Neural cell (in vitro differentiated cells): ENCODE data around the gene OTULINL.

ENCODE experiments used
- EP300 ChIP-seq: fragments of 450-650 bp; conservative IDR thresholded peaks from 2 replicates; pipeline ENCODE4 v1.6.1; 2014; ENCODE audit warnings: antibody characterized with exemption, mild to moderate bottlenecking, moderate library complexity; ENCODE audit not compliant: poor library complexity, severe bottlenecking
- EZH2 ChIP-seq: fragments of 200-600, 300-800 bp; shearing (Covaris generic), sonication (generic); IDR thresholded peaks from 2 replicates; pipeline ENCODE4 v1.6.1; 2014; ENCODE audit warnings: antibody characterized with exemption, low read length, borderline replicate concordance, mild to moderate bottlenecking; ENCODE audit not compliant: insufficient read depth, poor library complexity, severe bottlenecking
- MXI1 ChIP-seq: fragments of 450-650 bp; conservative IDR thresholded peaks from 2 replicates; pipeline ENCODE4 v1.6.1; 2014; ENCODE audit warnings: antibody characterized with exemption, mild to moderate bottlenecking; ENCODE audit not compliant: poor library complexity, severe bottlenecking
- POLR2AphosphoS5 ChIP-seq: IDR thresholded peaks from 2 replicates; pipeline ENCODE4 v1.6.1; 2012
- REST ChIP-seq: IDR thresholded peaks from 2 replicates; pipeline ENCODE4 v1.6.1; 2012; ENCODE audit warnings: borderline replicate concordance
- SMC3 ChIP-seq: fragments of 450-650 bp; conservative IDR thresholded peaks from 2 replicates; pipeline ENCODE4 v1.6.1; 2014; ENCODE audit warnings: antibody characterized with exemption, mild to moderate bottlenecking, moderate library complexity; ENCODE audit not compliant: poor library complexity
- TAF1 ChIP-seq: IDR thresholded peaks from 2 replicates; pipeline ENCODE4 v1.6.1; 2012; ENCODE audit warnings: low read depth
- TF ChIP-seq, protein P1 (sequence below): fragments of 450-650 bp; IDR thresholded peaks from 2 replicates; pipeline ENCODE4 v1.5.1; 2014; ENCODE audit warnings: antibody characterized with exemption, mild to moderate bottlenecking, moderate library complexity; ENCODE audit not compliant: poor library complexity, severe bottlenecking

DNA sequence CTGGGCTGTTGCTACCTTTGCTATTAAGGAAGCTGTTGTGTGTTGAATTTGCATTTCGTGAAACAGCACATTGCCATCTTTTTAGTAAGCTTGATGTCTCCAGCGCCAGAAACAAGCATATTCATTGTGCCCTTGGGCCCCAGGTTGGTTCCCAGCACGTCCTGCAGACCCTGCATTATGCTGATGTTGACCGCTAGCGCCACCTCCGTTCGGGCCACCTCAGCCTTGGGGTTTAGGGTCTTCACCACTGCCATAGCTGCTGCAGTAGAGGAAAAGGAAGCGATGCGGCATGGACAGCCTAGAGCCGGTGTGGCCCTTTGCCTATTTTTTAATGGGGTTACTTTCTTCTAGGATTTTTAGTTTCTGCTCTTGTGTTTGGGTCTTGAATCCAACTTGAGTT is 59.2 kb downstream of the OTULINL start:
- TF ChIP-seq, protein P1, sequence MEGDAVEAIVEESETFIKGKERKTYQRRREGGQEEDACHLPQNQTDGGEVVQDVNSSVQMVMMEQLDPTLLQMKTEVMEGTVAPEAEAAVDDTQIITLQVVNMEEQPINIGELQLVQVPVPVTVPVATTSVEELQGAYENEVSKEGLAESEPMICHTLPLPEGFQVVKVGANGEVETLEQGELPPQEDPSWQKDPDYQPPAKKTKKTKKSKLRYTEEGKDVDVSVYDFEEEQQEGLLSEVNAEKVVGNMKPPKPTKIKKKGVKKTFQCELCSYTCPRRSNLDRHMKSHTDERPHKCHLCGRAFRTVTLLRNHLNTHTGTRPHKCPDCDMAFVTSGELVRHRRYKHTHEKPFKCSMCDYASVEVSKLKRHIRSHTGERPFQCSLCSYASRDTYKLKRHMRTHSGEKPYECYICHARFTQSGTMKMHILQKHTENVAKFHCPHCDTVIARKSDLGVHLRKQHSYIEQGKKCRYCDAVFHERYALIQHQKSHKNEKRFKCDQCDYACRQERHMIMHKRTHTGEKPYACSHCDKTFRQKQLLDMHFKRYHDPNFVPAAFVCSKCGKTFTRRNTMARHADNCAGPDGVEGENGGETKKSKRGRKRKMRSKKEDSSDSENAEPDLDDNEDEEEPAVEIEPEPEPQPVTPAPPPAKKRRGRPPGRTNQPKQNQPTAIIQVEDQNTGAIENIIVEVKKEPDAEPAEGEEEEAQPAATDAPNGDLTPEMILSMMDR, result no peak
- TF ChIP-seq EZH2 (no peak), REST (no peak), SMC3 (no peak), EP300 (no peak), MXI1 (no peak), POLR2AphosphoS5 (no peak), TAF1 (no peak)
